Stimulated activated CD8-positive, alpha-beta memory T cell treated with anti-CD3 and anti-CD28 coated beads, Interleukin-15, amount 100 ng/mL, for 1 hour (primary cell): ENCODE results near the gene OR6C76.

Experiments
- DNase-seq: peaks from one replicate; pipeline ENCODE4 v3.0.0-alpha.2; 2020; ENCODE audit warnings: low read depth

The OR6C76 gene

GRCh38 chr12:55469291-55469690 is 43.2 kb downstream of the OR6C76 start:
- DNase-seq, result no peak

- no peak for DNase-seq
Observed at GRCh38 chr12:55470088-55470829, 44.2 kb downstream of the OR6C76 start, which contains the start of gene OR6C70. Gene OR6C70 (minus strand): TSS chr12:55470138. CDS start chr12:55470138, 0 bp downstream.

GRCh38 chr12:55472264-55472663 is 46.2 kb downstream of the OR6C76 start:
- no peak for DNase-seq
